Fibroblast of mammary gland (primary cell): ENCODE results near the gene HIBCH.

Experiments used
- DNase-seq: peaks from one replicate; pipeline ENCODE4 v3.0.0-alpha.2; 2010; ENCODE audit warnings: low read depth
- H3K4me3 ChIP-seq: 2 replicates; pipeline ENCODE4 v1.5.1; 2011; ENCODE audit warnings: low read depth, mild to moderate bottlenecking, low read length, moderate library complexity; ENCODE audit not compliant: control insufficient read depth
- CTCF ChIP-seq: conservative IDR thresholded peaks from 2 replicates; pipeline ENCODE4 v1.5.1; 2011; ENCODE audit warnings: low read depth, low read length, inconsistent platforms; ENCODE audit not compliant: control insufficient read depth, insufficient read depth

HIBCH gene

GRCh38 chr2:190184460-190184859, 135.2 kb downstream of the HIBCH start:
- DNase-seq = no peak
- TF ChIP-seq CTCF = no peak
- no peak overlapping the region for H3K4me3 ChIP-seq

- no peak overlapping the region for H3K4me3 ChIP-seq
- no peak for TF ChIP-seq CTCF
- no peak for DNase-seq
Measured at GRCh38 chr2:190183539-190183938, 136.1 kb downstream of the HIBCH start.

GRCh38 chr2:190182071-190182524, 137.5 kb downstream of the HIBCH start:
- no peak for TF ChIP-seq CTCF
- no peak overlapping the region for H3K4me3 ChIP-seq
- no peak for DNase-seq

GRCh38 chr2:190181123-190181669, 138.4 kb downstream of the HIBCH start:
- H3K4me3 ChIP-seq = peak overlapping the region; percentile 61
- peak; percentile 42 for DNase-seq
- no peak for TF ChIP-seq CTCF

- DNase-seq = peak; percentile 29
Measured at GRCh38 chr2:190180313-190181122, 139.1 kb downstream of the HIBCH start.

GRCh38 chr2:190179754-190180312, 139.8 kb downstream of the HIBCH start:
- TF ChIP-seq CTCF = no peak
- no peak for DNase-seq
- peak overlapping the region; percentile 56 for H3K4me3 ChIP-seq

More at GRCh38 chr2:190180313-190181122, 139.1 kb downstream of the HIBCH start:
- peak overlapping the region; percentile 61 for H3K4me3 ChIP-seq
- no peak for TF ChIP-seq CTCF
